ENCODE measurements around the gene C1QL3.

Gene C1QL3

DNA sequence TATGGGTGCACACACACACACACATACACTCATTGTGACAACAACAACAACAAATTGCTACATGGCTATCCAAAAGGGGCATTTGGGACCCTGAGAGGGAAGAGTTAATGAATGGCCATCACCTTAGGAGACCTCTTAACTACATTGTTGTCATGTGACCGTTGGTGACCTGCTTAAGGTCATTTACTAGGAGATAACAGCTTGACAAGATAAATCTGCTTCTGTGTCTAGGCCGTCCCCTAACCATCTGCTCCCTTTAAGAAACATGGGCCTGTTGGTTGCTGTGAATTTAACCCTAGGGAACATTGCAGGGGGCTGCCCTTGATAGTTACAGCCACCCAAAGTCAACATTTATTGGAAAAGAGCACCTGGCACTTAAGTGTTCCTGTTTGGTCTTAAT is 29.7 kb downstream of the C1QL3 start:
- DNase-seq = no peak

- DNase-seq = no peak
Observed at GRCh38 chr10:16490511-16490910, 31.2 kb downstream of the C1QL3 start.

DNA sequence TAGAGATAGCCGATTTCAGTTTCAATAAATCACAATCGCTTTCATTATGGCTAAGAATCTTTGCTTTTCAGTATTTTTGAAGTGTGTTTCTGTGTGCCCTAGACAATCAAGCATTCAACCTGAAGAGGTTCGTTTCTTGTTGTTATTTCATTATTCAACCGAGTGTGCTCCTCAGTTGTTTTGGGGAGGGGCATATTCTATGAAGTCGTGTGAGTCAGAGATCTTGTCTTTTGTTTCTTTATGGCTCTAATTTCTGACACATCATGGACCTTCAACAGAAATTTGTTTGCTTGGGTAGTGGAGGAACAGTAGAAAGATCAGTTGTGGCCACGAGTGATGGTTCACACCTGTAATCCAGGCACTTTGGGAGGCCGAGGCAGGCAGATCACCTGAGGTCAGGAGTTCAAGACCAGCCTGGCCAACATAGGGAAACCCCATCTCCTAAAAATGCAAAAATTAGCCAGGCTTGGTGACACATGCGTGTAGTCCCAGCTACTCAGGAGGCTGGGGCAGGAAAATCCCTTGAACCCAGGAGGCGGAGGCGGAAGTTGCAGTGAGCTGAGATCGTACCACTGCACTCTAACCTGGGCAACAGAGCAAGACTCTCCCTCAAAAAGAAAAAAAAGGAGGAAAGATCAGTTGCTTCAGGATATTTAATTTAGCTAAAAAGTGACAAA is 38.3 kb downstream of the C1QL3 start:
- no peak for DNase-seq

DNA sequence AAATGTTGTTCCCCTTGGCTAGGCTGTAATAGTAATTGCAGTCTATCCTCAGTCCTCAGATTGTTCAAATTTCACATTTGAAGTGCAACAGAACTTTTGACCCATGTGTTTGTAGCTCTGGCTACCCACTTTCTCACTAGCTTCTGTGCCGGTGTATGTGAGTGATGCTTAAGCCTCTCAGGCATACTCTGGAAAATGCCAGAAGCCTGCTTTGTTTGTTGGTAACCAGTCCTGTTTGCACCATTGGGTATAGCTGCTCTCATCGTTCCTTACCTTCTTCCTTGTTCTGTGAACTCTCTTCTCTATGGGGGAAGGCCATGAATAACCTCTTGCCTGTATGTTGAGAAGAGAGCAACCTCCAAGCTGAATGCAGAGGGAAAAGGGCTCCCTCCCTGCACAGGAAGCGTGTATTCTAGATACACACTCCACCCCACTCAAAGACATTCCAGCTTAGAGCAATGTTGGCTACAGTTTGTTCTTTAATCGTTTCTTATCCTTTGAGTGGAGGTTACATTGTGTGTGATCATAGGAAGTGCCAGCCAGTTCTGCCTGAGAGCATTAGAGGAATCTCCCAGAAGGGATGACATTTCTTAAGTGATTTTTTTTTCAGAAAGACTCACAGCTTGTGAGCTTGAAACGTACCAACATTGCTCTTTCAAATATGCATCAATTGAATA is 40.5 kb downstream of the C1QL3 start:
- DNase-seq = no peak

DNA sequence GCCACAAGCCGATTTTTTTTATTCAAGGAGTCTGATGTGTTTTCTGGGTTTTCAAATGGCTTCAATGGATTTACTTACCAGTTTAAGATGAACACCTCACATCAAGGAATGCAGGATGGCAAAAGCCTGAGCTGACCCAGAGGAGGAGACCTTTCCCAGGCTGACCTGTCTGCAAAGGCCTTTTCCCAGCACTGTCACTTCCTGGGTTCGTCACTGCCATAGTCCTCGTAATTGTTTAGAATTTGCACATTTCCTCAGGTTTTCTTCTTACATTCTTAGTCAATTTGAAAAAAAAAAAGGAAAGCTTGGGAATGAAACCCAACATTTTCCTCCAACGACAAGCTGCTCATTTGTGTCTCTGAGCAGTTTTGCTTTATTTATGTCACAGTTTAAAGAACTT is 42.9 kb downstream of the C1QL3 start:
- DNase-seq = no peak

DNA sequence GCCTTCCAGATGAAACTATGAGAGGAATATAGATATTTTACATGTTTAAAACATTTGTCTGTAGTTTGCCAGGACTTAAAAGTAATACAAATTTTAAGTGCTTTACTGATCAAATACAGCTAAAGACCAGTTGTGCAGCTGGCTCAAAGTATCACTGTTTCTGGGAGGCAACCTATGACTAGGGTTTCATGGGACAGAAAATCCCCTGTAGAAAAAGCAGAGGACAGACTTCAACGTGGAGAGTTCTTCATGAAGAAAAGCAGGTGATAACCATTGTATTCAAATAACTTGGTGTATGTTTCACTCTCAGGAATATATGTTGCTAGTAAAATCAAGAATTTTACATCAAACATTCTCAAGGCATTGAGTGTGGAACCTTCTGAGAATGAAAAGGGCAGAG is 43.9 kb downstream of the C1QL3 start:
- DNase-seq = no peak

DNA sequence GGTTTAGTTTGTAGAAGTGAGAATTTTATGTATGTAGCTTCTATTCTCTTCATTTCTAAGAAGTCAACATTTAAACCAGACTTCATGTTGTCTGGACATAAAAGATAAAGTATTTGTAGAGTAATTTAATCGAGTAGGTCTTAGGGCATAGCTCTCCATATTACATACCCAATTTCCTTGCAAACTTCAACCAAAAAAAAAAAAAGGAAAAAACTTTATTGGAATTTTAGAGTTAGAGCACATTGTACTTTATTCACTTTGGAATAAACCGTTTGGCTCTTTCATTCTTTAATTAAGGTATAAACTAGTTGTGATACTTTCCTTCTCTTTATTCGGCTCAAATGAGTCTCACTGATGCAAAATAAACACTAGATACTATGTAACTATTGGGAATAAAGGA is 48.9 kb downstream of the C1QL3 start:
- DNase-seq = no peak

GRCh38 chr10:16470747-16471146 is 50.9 kb downstream of the C1QL3 start:
- DNase-seq = peak; percentile 42

GRCh38 chr10:16466001-16466400 is 55.7 kb downstream of the C1QL3 start:
- no peak for DNase-seq
